A549 (cell line): Measurements from ENCODE around the gene KIAA0825.

Source experiments
- EP300 ChIP-seq, 2 experiments: fragments of >200 bp; sonication (Bioruptor Twin); formaldehyde crosslinking; IDR thresholded peaks; 2 replicates in 1 of 2; 3 replicates in 1 of 2; pipeline ENCODE4 v1.6.1; 2016 to 2017
- HOXB13 ChIP-seq: fragments of 250-450 bp; sonication (Bioruptor Pico); IDR thresholded peaks from 2 replicates; pipeline ENCODE4 v1.5.0; 2020; ENCODE audit warnings: low read depth, mild to moderate bottlenecking, moderate library complexity
- JUN ChIP-seq, 2 experiments: fragments of >200 bp; sonication (Bioruptor Twin); formaldehyde crosslinking; IDR thresholded peaks; 2 replicates in 1 of 2; 3 replicates in 1 of 2; pipeline ENCODE4 v1.6.1; 2016 to 2017
- MAX ChIP-seq: IDR thresholded peaks from 2 replicates; pipeline ENCODE4 v1.6.1; 2012
- POLR2AphosphoS2 ChIP-seq: conservative IDR thresholded peaks from 2 replicates; pipeline ENCODE4 v1.6.1; 2012; ENCODE audit warnings: low read length, improper control_type of control experiment, inconsistent platforms
- RAD21 ChIP-seq, 2 experiments: fragments of >200 bp in 1 of 2; sonication (Bioruptor Twin) in 1 of 2; formaldehyde crosslinking in 1 of 2; IDR thresholded peaks in 1 of 2; conservative IDR thresholded peaks in 1 of 2; 2 replicates in 1 of 2; 3 replicates in 1 of 2; pipeline ENCODE4 v1.6.1; 2012 to 2018; ENCODE audit warnings: inconsistent platforms in 1 of 2
- REST ChIP-seq: fragments of 200-600 bp; sonication (generic); IDR thresholded peaks from 2 replicates; pipeline ENCODE4 v1.6.1; 2016; ENCODE audit warnings: antibody characterized with exemption, mild to moderate bottlenecking, moderate library complexity
- RFX5 ChIP-seq: fragments of 450-650 bp; IDR thresholded peaks from 2 replicates; pipeline ENCODE4 v1.7.1; 2014; ENCODE audit warnings: antibody characterized with exemption, mild to moderate bottlenecking, moderate library complexity
- SMC3 ChIP-seq: fragments of >200 bp; sonication (Bioruptor Twin); formaldehyde crosslinking; IDR thresholded peaks from 3 replicates; pipeline ENCODE4 v1.6.1; 2018; ENCODE audit warnings: inconsistent platforms
- TP53 ChIP-seq: fragments of 250-450 bp; sonication (Bioruptor Pico); IDR thresholded peaks from 2 replicates; pipeline ENCODE4 v1.5.0; 2021; ENCODE audit warnings: mild to moderate bottlenecking, moderate library complexity
- TF ChIP-seq, protein P1 (sequence below): fragments of >200 bp; sonication (Bioruptor Twin); formaldehyde crosslinking; IDR thresholded peaks from 3 replicates; pipeline ENCODE4 v1.5.1; 2016
- TF ChIP-seq, protein P2 (sequence below): fragments of 250-450 bp; sonication (Bioruptor Pico); IDR thresholded peaks from 2 replicates; pipeline ENCODE4 v1.5.0; 2021; ENCODE audit warnings: mild to moderate bottlenecking, moderate library complexity, borderline replicate concordance

DNA sequence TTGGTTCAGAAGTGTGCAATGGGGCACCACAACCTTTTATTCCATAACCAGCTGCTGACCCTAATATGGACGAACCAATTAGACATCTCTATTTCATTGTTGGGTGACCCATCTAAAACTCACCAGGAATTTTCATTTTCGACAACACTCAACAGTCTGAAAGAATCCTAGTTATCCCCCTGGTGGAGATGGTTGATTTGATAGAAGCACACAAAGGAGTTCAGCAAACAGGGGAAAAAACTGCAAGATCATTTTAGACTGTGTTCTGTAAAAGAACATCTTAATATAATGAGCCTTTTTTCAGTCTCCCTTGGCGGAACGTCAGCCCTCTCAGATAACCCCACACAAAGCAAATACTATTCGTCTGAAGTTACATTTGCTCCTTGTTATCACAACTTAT, 367.4 kb downstream of the KIAA0825 start:
- TF ChIP-seq, protein P1, sequence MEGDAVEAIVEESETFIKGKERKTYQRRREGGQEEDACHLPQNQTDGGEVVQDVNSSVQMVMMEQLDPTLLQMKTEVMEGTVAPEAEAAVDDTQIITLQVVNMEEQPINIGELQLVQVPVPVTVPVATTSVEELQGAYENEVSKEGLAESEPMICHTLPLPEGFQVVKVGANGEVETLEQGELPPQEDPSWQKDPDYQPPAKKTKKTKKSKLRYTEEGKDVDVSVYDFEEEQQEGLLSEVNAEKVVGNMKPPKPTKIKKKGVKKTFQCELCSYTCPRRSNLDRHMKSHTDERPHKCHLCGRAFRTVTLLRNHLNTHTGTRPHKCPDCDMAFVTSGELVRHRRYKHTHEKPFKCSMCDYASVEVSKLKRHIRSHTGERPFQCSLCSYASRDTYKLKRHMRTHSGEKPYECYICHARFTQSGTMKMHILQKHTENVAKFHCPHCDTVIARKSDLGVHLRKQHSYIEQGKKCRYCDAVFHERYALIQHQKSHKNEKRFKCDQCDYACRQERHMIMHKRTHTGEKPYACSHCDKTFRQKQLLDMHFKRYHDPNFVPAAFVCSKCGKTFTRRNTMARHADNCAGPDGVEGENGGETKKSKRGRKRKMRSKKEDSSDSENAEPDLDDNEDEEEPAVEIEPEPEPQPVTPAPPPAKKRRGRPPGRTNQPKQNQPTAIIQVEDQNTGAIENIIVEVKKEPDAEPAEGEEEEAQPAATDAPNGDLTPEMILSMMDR, result no peak
- TF ChIP-seq RAD21 (conservative IDR thresholded peaks at IDR 0.05 in 1 of 2, IDR thresholded peaks at IDR 0.05 in 1 of 2), result no peak
- no peak for TF ChIP-seq REST
- TF ChIP-seq POLR2AphosphoS2, result no peak
- no peak for TF ChIP-seq TP53 (CRISPR knock-in tag)
- TF ChIP-seq HOXB13 (CRISPR knock-in tag), result no peak
- no peak for TF ChIP-seq SMC3
- no peak for TF ChIP-seq MAX
- TF ChIP-seq, protein P2, sequence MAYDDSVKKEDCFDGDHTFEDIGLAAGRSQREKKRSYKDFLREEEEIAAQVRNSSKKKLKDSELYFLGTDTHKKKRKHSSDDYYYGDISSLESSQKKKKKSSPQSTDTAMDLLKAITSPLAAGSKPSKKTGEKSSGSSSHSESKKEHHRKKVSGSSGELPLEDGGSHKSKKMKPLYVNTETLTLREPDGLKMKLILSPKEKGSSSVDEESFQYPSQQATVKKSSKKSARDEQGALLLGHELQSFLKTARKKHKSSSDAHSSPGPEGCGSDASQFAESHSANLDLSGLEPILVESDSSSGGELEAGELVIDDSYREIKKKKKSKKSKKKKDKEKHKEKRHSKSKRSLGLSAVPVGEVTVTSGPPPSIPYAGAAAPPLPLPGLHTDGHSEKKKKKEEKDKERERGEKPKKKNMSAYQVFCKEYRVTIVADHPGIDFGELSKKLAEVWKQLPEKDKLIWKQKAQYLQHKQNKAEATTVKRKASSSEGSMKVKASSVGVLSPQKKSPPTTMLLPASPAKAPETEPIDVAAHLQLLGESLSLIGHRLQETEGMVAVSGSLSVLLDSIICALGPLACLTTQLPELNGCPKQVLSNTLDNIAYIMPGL (CRISPR knock-in tag), result no peak
- no peak for TF ChIP-seq EP300 (IDR thresholded peaks at IDR 0.05)
- TF ChIP-seq JUN (IDR thresholded peaks at IDR 0.05), result no peak
- no peak for TF ChIP-seq RFX5
